Uterus (tissue), 4 donors: ENCODE measurements around the gene TOLLIP. TPM values are rescaled to one million over a fixed set of nuclear protein-coding genes. Genes with fewer than 3 reads are reported as not detected.

ENCODE experiments used
- DNase-seq, 2 donors: peaks; one replicate each; pipeline ENCODE4 v3.0.0-alpha.2; 2019 to 2020
- H3K27ac ChIP-seq, 2 donors: fragments of 200-600 bp; sonication (generic); 1 replicate in 1 of 2; 2 replicates in 1 of 2; pipeline ENCODE4 v1.5.1; 2016 to 2018
- H3K27me3 ChIP-seq, 2 donors: fragments of 200-600 bp; sonication (generic); one replicate each; pipeline ENCODE4 v1.5.1; 2018 to 2019; ENCODE audit warnings: control low read depth in 1 of 2
- H3K36me3 ChIP-seq, 2 donors: fragments of 200-600 bp; sonication (generic); one replicate each; pipeline ENCODE4 v1.5.1; 2019; ENCODE audit warnings: control low read depth in 1 of 2
- H3K4me1 ChIP-seq, 2 donors: fragments of 200-600 bp; sonication (generic); one replicate each; pipeline ENCODE4 v1.5.1; 2018 to 2019; ENCODE audit warnings: control low read depth in 1 of 2
- H3K4me3 ChIP-seq, 2 donors: fragments of 200-600 bp; sonication (generic); 1 replicate in 1 of 2; 2 replicates in 1 of 2; pipeline ENCODE4 v1.5.1; 2018 to 2019; ENCODE audit warnings: mild to moderate bottlenecking in 1 of 2
- H3K9me3 ChIP-seq, 2 donors: fragments of 200-600 bp; sonication (generic); one replicate each; pipeline ENCODE4 v1.5.1; 2019; ENCODE audit warnings: control low read depth in 1 of 2
- CTCF ChIP-seq, 4 experiments: fragments of 200-600 bp in 2 of 4; fragments of 450-650 bp in 2 of 4; sonication (generic) in 2 of 4; IDR thresholded peaks; one replicate each; pipeline ENCODE4 v1.5.1; 2016 to 2019; ENCODE audit warnings: antibody characterized with exemption in 4 of 4, mild to moderate bottlenecking in 2 of 4, moderate library complexity in 1 of 4
- POLR2A ChIP-seq, 2 donors: fragments of 450-650 bp; IDR thresholded peaks; one replicate each; pipeline ENCODE4 v1.6.1; 2016; ENCODE audit warnings: antibody characterized with exemption in 2 of 2, mild to moderate bottlenecking in 1 of 2, moderate library complexity in 1 of 2
- intact Hi-C: fragments of 100-400 bp; cut with DNase I; formaldehyde crosslinking; loops from one replicate; pipeline ENCODE4 v1.15.1; 2023; ENCODE audit warnings: low total_unique reads
- total RNA-seq, 4 donors: library from RNA; depleted of rRNA in 3 of 4; stranded (reverse); fragments of >200 nt in 3 of 4; gene quantifications; one replicate each; pipeline versions ENCODE4 v1.1.0 to v1.2.4, GENCODE V29; 2014 to 2023
- donor health status: DM: yes; HTN: yes; CAD: no.

Gene TOLLIP
- total RNA-seq, 4 donors from 2014 or later, result 5.9 to 86.8 (median 36.2) TPM

- Histone ChIP-seq H3K9me3 (no peaks in the 10 kb centered on the region), H3K27ac (no peak overlapping the region), H3K36me3 (no peaks in the 10 kb centered on the region), H3K4me3 (no peak overlapping the region), H3K4me1 (no peaks in the 10 kb centered on the region), H3K27me3 (peaks cover 0 to 5% of the 10 kb centered on the region in 2 donors)
- intact Hi-C loops, result no loop called here
- TF ChIP-seq POLR2A (IDR thresholded peaks at IDR 0.05) (no peak), CTCF (IDR thresholded peaks at IDR 0.05) (no peak)
- no peak for DNase-seq
These were observed 79.8 kb downstream of the TOLLIP start for GRCh38 chr11:1229471-1230120.

GRCh38 chr11:1228921-1229451 is 80.4 kb downstream of the TOLLIP start:
- Histone ChIP-seq H3K36me3 (no peaks in the 10 kb centered on the region), H3K27me3 (peaks cover 0 to 5% of the 10 kb centered on the region in 2 donors), H3K4me3 (no peak overlapping the region), H3K4me1 (no peaks in the 10 kb centered on the region), H3K27ac (no peak overlapping the region), H3K9me3 (no peaks in the 10 kb centered on the region)
- intact Hi-C loops, result no loop called here
- DNase-seq, result no peak
- no peak for TF ChIP-seq POLR2A (IDR thresholded peaks at IDR 0.05)
- no peak for TF ChIP-seq CTCF (IDR thresholded peaks at IDR 0.05)

- TF ChIP-seq CTCF (IDR thresholded peaks at IDR 0.05), result no peak
- no peak for TF ChIP-seq POLR2A (IDR thresholded peaks at IDR 0.05)
These were observed 81.2 kb downstream of the TOLLIP start for GRCh38 chr11:1228101-1228821.

GRCh38 chr11:1227551-1228100 is 81.8 kb downstream of the TOLLIP start:
- TF ChIP-seq POLR2A (IDR thresholded peaks at IDR 0.05) (no peak), CTCF (IDR thresholded peaks at IDR 0.05) (no peak)
- Histone ChIP-seq H3K9me3 (no peaks in the 10 kb centered on the region), H3K4me3 (no peak overlapping the region), H3K36me3 (no peaks in the 10 kb centered on the region), H3K27ac (no peak overlapping the region), H3K27me3 (peaks cover 0 to 5% of the 10 kb centered on the region in 2 donors), H3K4me1 (no peaks in the 10 kb centered on the region)
- intact Hi-C loops, result no loop called here
- DNase-seq, result no peak

More at GRCh38 chr11:1228101-1228821, 81.2 kb downstream of the TOLLIP start:
- Histone ChIP-seq H3K36me3 (no peaks in the 10 kb centered on the region), H3K9me3 (no peaks in the 10 kb centered on the region), H3K4me1 (no peaks in the 10 kb centered on the region), H3K4me3 (no peak overlapping the region), H3K27me3 (peaks cover 0 to 5% of the 10 kb centered on the region in 2 donors), H3K27ac (no peak overlapping the region)
- no peak for DNase-seq
- intact Hi-C loops, result no loop called here
